ENCODE measurements around the gene SVOP.
A peak's percentile ranks its signal among the peaks of the same experiment; 100 is the strongest.

SVOP gene

GRCh38 chr12:108930155-108930554, 90.7 kb downstream of the SVOP start:
- no peak for DNase-seq

- DNase-seq: no peak
Observed at GRCh38 chr12:108928695-108929094, 92.2 kb downstream of the SVOP start.

- no peak for DNase-seq
Observed at GRCh38 chr12:108922918-108923317, 98.0 kb downstream of the SVOP start.

GRCh38 chr12:108921946-108922345, 98.9 kb downstream of the SVOP start:
- DNase-seq: no peak

- no peak for DNase-seq
Observed at GRCh38 chr12:108918960-108919642, 101.8 kb downstream of the SVOP start.

- DNase-seq: no peak
Observed at GRCh38 chr12:108918206-108918605, 102.7 kb downstream of the SVOP start.

GRCh38 chr12:108916336-108916735, 104.5 kb downstream of the SVOP start:
- no peak for DNase-seq

- DNase-seq: no peak
Observed at GRCh38 chr12:108915632-108916133, 105.2 kb downstream of the SVOP start.

- DNase-seq: no peak
Observed at GRCh38 chr12:108914121-108914531, 106.7 kb downstream of the SVOP start.

- no peak for DNase-seq
Observed at GRCh38 chr12:108912361-108912760, 108.5 kb downstream of the SVOP start.

GRCh38 chr12:108911915-108912314, 109.0 kb downstream of the SVOP start:
- DNase-seq: no peak

- DNase-seq: no peak
Observed at GRCh38 chr12:108910336-108910735, 110.5 kb downstream of the SVOP start.

GRCh38 chr12:108907839-108908351, 113.0 kb downstream of the SVOP start:
- no peak for DNase-seq

GRCh38 chr12:108906971-108907370, 113.9 kb downstream of the SVOP start:
- DNase-seq: no peak

- no peak for DNase-seq
Observed at GRCh38 chr12:108905725-108906124, 115.1 kb downstream of the SVOP start.

GRCh38 chr12:108899145-108899544, 121.7 kb downstream of the SVOP start:
- DNase-seq: no peak

GRCh38 chr12:108896817-108897216, 124.1 kb downstream of the SVOP start:
- DNase-seq: no peak

- no peak for DNase-seq
Observed at GRCh38 chr12:108896336-108896735, 124.5 kb downstream of the SVOP start.

- no peak for DNase-seq
Observed at GRCh38 chr12:108895220-108895802, 125.6 kb downstream of the SVOP start.

- DNase-seq: no peak
Observed at GRCh38 chr12:108890208-108890607, 130.7 kb downstream of the SVOP start.

GRCh38 chr12:108888031-108888430, 132.8 kb downstream of the SVOP start:
- no peak for DNase-seq

- no peak for DNase-seq
Observed at GRCh38 chr12:108886873-108887629, 133.8 kb downstream of the SVOP start.

GRCh38 chr12:108884116-108885012, 136.5 kb downstream of the SVOP start:
- DNase-seq: peak; percentile 11 to 21
